ENCODE measurements around the gene PRKCA.

Gene PRKCA

GRCh38 chr17:66432996-66433551 lies 130.7 kb downstream of the PRKCA start:
- TF ChIP-seq CTCF (IDR thresholded peaks at IDR 0.05; ENCODE audit: low read depth, low read length), result no peak
- no peak for DNase-seq (ENCODE audit: extremely low read depth, low read depth)

GRCh38 chr17:66435182-66435581 lies 132.8 kb downstream of the PRKCA start:
- no peak for DNase-seq (ENCODE audit: extremely low read depth, low read depth)
- no peak for TF ChIP-seq CTCF (IDR thresholded peaks at IDR 0.05; ENCODE audit: low read depth, low read length)

GRCh38 chr17:66436631-66437030 lies 134.2 kb downstream of the PRKCA start:
- no peak for DNase-seq (ENCODE audit: extremely low read depth, low read depth)
- TF ChIP-seq CTCF (IDR thresholded peaks at IDR 0.05; ENCODE audit: low read depth, low read length), result no peak

GRCh38 chr17:66437476-66438026 lies 135.1 kb downstream of the PRKCA start:
- TF ChIP-seq CTCF (IDR thresholded peaks at IDR 0.05; ENCODE audit: low read depth, low read length), result no peak
- DNase-seq (ENCODE audit: extremely low read depth, low read depth), result no peak

- DNase-seq (ENCODE audit: extremely low read depth, low read depth), result no peak
Measured at GRCh38 chr17:66438101-66438500, 135.7 kb downstream of the PRKCA start.

GRCh38 chr17:66441101-66441661 lies 138.8 kb downstream of the PRKCA start:
- DNase-seq (ENCODE audit: extremely low read depth, low read depth), result no peak
- TF ChIP-seq CTCF (IDR thresholded peaks at IDR 0.05; ENCODE audit: low read depth, low read length), result no peak

More at GRCh38 chr17:66438101-66438500, 135.7 kb downstream of the PRKCA start:
- no peak for TF ChIP-seq CTCF (IDR thresholded peaks at IDR 0.05; ENCODE audit: low read depth, low read length)

- TF ChIP-seq CTCF (IDR thresholded peaks at IDR 0.05; ENCODE audit: low read depth, low read length), result no peak
- no peak for DNase-seq (ENCODE audit: extremely low read depth, low read depth)
Measured at GRCh38 chr17:66443166-66443565, 140.8 kb downstream of the PRKCA start.

Measured in AG09319 (cell line).